GM10847 (cell line): ENCODE data around the gene CSH1.
"Not testable (repeated sequence)": the region's sequence is repeated elsewhere in the genome, so short reads cannot be mapped to it uniquely, and the experiment has no call there.

ENCODE experiments used
- POLR2A ChIP-seq: IDR thresholded peaks from 2 replicates; pipeline ENCODE4 v1.6.1; 2011; ENCODE audit not compliant: insufficient read length; ENCODE audit errors: extremely low read depth

CSH1 gene

GRCh38 chr17:63911657-63912100, 15.3 kb upstream of the CSH1 start:
- no peak for TF ChIP-seq POLR2A

- no peak for TF ChIP-seq POLR2A
These were observed 14.8 kb upstream of the CSH1 start, which contains the start of gene CSHL1 for GRCh38 chr17:63911041-63911635. Gene CSHL1 (minus strand): TSS chr17:63911258. CDS start chr17:63911196, 62 bp downstream.

GRCh38 chr17:63910096-63910495, 13.7 kb upstream of the CSH1 start:
- TF ChIP-seq POLR2A: no peak

DNA sequence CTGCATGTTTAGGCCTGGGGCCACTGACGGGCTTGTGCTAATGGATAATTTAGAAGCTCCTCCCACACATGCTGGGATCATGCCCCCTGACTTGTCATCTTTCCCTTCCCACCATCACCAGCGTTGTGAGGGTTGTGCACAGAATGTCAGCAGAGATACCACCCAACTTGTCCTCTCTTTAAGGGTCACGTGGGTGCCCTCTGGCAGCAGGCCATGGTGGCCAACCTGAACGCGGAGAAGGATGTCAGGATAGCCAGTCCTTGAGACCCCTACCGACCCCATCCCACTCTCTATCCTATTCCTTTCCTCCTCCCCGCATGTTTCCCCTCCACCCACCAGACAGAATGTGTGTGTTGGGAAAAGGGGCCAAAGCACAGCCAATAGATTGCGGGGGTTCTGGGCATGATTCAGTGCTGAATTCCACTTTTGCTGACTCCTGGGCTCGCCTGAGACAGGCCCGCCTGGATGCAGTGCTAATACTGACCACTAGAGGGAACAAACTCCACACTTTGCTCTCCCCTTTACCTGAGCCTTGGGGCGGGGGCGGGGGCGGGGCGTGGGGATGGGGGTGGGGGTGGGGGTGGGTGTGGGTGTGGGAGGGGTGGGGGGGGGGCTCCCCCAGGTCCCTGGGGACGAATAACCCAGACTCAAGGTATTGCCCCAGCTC, 14.3 kb downstream of the CSH1 start, which contains the start of gene GH2:
Gene GH2 (minus strand): TSS at position 10 of the 667 bp plus-strand sequence. CDS start 143 bp downstream, outside the sequence.
- TF ChIP-seq POLR2A: no peak

GRCh38 chr17:63880706-63881105, 15.7 kb downstream of the CSH1 start:
- no peak for TF ChIP-seq POLR2A

DNA sequence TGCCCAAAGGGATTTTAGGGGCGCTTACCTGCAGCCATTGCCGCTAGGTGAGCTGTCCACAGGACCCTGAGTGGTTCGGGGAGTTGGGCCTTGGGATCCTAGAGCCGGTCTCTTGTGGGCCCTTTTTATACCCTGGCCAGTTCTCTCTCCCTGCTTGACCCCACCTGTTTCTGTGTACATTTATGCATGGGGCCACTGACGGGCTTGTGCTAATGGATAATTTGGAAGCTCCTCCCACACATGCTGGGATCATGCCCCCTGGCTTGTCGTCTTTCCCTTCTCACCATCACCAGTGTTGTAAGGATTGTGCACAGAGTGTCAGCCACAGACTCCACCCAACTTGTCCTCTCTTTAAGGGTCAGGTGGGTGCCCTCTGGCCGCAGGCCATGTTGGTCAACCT, 22.8 kb downstream of the CSH1 start, which contains the start of gene CSH2:
Gene CSH2 (minus strand): TSS at position 101 of the 400 bp plus-strand sequence. CDS start 63 bp downstream, at position 38.
- TF ChIP-seq POLR2A: not testable (repeated sequence)

GRCh38 chr17:63859257-63859656, 37.1 kb downstream of the CSH1 start:
- no peak for TF ChIP-seq POLR2A

DNA sequence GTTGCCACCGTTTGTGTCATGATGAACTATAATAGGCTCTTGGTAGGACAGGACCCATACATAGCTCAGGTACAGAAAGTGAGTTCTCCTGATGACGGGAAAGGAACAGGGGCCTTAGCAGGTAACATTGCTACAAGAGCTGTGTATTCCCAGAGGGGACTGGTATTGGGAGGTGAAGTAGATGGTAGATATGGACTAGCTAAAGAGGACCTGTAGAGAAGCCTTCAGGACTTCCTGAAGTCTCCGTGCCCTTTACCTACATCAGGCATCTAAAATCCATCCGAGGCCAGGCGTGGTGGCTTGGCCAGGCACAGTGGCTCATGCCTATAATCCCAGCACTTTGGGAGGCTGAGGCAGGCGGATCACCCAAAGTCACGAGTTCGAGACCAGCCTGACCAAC, 41.2 kb downstream of the CSH1 start:
- no peak for TF ChIP-seq POLR2A

DNA sequence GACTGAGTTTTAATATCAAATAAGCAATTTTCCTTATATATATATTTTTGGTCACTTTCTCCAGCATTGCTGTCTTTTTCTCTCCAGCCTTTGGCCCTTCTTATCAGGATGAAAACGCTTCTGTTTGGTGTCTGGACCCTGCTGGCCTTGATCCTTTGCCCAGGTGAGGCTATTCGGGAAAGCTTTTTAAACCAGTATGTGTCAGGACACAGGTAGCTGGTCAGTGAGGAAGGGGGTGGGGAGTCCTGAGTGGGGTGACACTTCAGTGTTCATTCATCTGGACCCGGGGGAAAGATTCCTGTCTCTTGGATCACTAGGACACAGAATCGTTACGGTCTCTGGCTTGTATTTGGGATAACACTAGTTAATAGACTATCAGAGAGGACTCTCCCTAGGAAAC, 41.7 kb downstream of the CSH1 start:
- no peak for TF ChIP-seq POLR2A

- no peak for TF ChIP-seq POLR2A
These were observed 43.1 kb downstream of the CSH1 start for GRCh38 chr17:63853260-63853659.

DNA sequence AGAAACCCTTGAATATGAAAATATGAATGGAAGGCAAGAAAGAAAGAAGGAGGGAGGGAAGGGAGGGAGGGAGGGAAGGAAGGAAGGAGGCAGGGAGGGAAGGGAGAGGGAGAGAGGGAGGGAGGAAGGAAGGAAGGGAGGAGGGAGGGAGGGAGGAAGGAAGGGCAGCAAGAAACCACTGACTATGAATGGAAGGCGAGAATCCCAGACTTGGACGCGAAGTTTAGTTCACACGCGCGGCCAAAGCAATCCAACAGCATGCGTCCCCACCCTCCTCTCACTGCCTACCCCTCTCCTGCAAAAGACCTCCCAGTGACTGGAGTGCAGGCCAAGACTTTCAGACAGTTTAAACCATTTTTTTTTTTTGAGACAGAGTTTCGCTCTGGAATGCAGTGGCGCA, 46.0 kb downstream of the CSH1 start:
- TF ChIP-seq POLR2A: no peak

DNA sequence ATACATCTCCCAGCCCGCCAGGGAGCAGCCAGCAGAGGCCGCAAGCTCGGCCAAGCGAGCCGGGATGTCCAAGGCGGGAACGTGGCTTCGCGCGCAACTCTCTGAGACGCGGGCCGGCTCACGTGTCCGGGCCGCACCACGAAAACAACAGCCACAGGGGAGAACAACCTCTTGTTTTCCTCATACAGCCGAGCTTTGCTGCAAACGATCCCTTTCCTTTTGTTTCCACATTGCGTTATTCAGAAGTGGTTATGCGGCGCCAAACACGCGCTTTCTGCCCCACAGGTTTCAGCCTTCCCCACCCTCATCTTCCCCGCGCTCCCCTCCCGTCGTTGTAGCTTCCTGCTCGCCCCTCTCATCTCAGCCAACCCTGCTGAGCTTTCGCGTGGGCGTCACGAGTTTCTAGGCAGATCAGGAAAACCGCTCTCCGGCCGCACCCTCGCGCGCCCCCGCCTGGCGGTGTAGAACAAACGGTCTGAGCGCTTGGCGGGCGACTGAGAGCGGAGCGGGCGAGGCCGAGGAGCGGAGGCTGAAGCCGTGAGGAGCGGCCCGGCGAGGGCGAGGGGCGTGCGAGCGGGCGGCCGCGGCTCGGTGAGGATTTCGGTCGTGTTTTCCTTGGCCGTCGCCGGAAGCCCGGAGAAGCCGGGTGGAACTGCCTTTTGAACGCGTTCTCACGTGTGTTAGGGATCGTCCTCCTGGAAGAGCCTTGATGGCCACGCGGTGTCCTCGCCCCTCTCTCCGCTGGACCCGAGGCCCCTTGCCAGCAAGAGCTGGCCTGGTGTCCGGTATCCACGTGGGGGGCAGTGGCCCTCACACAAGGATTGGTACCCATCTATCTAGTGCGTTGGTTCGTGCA, 47.3 kb downstream of the CSH1 start:
- no peak for TF ChIP-seq POLR2A

DNA sequence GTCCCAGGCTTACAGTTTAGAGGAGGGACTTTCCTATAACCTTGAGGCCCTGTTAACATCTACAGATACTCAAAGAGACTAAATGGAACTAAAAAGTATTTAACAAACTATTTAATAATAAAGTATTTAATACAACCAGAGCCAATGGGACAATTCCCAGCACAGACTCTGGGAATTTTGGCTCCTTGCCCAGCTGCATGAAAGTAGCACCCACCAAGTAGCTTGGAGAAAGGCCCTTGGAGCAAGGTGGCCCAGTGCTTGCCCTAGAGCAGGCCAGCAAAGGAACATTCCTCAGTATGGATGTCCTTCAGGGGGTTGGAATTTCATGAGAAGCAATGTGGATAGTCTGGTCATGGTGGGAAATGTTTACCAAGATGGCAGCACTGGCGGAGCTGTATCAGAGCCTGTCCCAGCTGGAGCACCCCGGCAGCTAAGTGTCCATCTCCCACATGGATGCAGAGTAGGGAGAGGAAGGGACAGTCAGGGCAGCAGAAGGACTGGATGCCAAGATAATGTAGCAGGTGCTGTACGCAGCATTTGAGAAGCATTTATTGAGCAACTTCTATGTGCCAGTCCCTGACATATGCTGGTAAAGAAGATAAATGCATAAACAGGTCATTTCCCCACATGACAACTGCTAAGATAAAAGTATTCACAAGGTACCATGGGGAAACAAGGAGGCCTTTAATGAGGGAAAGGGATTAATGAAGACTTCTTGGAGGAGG, 48.7 kb downstream of the CSH1 start:
- TF ChIP-seq POLR2A: no peak

DNA sequence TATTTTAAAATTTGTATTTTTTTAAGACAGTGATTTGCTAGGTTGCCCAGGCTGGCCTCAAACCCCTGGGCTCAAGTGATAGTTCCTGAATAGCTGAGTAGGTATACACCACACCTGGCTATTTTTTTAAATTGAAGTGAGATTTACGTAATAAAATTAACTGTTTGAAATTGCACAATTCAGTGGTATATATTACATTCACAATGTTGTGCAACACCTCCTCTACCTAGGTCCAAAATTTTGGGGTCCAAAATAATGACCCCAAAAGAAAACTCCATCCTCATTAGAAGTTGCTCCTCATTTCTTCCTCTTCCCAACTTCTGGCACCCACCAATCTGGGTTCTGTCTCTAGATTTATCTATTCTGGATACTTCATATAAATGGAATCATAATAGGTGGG, 50.9 kb downstream of the CSH1 start:
- no peak for TF ChIP-seq POLR2A
